ENCODE measurements around the gene RBMS3.
"Not testable (repeated sequence)": the region's sequence is repeated elsewhere in the genome, so short reads cannot be mapped to it uniquely, and the experiment has no call there.

RBMS3 gene

DNA sequence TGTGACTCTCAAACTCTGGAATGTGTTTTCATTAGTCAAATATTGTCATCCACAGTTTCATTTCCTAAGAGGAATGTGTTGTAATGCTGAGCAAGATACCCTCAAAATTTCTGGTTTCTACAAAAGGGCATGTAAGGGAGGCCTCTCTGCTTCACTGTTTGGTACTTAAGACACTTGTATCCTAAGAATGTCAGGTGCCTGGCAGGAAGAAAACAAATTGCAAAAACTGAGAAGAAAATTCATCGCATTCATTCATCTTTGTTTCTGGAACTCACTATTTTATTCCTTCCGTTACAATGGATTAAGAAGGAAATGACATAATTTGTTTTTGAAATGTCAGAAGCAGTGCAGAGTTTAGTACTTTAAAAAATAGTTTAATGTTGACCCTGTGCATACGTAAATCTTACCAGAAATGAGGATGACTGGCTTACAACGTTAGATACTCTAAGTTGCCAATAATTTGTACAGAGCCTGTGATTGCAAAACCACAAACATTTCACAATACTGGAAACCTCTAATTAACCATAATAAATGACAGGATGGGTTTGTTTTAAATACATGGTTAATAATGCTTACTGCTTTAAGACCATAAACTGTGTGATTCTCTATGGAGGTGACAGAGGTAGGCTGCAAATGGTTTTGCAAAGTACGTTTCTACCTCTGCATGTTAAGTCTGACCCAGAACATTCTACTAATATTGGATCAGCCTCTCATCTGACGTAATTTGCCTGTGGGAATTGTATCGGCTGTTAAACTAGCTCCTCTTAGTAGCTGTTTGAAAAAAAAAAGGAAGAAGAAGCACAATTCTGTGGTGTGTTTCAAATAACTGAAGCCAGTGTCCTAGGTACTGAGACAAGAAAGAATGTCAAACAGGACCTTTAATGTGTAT, 477.8 kb downstream of the RBMS3 start:
- no peak for DNase-seq

DNA sequence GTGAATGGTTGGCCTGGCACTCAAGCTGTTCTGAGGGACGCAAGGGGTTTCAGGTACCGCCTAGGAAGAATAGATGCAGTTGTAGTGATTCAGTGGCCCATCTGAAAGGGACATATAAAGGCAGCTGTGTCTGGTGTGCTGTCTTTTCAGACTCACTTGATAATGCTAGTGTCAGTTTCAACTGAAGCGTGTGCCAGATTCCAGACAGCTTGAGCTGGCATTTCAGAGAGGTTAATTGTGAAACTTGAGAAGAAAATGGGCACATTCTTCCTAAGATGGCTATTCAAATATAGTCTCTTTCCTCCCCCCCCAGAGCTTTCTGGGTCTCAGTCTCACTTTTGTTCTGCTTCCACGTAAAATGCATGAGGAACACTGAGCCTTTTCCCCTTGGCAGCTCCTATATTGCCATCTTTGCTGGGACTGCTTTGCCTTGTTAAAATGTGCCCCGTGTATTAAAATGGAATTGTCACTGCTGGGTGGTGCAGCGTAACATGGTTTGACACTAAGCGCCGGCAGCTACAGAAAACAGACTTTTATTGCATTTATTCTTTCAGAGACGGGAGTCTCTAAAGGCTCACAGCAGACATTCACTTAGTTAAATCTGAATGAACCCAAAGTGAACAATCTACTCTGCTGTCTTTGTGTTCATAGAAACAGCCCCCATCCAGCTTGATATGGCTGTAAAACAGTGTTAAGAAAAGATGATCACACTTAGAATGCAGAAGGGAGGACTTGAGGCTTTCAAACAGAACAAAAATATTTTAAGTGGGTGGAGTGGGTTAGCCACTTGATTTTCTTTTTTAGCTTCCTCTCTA, 478.7 kb downstream of the RBMS3 start:
- no peak for DNase-seq

DNA sequence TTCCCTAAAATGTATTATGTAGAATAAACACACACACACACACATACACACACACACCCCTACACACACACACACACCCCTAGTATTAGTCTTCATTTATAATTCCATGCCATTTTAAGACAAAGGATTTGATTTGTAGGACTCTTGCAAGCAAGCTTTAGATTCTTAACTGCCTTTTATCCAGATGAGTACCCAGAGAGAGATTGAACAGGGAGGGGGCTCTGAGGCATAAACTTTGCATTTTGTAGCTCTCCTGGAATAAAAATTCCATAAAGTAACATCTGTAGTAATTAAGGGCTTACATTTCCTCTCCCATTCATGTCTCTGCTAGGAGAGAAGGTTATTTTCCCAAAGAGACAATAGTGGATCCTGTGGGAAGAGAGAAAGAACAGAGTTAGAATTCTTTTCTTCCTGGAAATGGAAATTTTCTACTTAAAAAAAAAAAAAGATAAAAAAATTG, 479.4 kb downstream of the RBMS3 start:
- no peak for DNase-seq

DNA sequence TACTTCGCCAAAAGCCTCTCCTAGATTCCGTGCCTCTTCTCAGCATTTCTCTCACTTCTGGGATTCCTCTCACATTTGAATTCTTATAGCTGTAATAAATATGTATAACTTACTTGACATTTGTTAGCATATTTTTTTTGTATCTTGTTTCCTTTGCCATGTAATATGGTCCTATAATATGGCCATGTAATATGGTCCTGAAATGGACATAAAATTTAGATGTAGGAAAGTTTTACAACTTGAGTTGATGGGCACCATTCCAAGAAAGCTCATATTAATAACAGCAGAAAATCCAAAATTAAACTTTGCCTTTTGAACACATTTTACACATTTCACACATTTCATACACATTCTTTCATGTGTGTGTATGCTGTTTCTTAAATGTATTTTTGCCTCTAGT, 480.6 kb downstream of the RBMS3 start:
- DNase-seq: no peak

DNA sequence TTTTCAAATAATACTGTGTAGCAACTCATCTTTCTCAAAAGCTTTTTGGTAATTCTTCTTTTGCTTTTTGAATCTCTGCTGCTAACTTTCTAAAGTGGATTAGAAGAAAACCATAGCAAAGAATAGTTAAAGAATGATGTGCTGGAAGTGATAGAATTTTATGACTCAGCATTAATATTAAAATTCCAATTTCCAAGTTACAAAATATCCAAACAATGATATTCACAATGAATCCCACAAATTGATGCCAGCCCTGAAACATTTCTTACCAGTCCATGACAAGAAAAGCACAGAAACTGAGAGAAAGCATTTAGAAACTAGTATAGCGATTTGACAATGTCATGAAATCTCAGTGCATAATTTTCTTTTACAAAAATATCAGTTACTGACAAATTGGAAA, 482.2 kb downstream of the RBMS3 start:
- no peak for DNase-seq

DNA sequence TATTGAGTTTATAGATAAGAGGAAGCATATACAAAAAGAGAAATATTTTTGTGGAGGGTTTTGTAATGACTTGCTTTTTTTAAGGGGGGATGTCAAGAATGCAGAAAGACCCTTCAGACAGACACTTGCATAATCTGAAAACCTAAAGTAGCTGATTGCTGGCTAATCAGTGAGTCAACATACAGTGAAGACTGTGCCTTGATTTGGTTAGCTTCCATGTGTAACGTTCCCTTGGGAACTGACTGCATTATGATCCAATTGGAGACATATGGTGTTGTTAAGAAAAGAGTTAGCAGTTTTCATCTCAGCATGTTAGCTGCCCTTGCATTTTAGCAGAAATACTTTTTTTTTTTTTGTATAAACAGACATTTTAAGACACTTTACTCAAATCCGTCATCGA, 483.2 kb downstream of the RBMS3 start:
- peak; percentile 4 for DNase-seq

DNA sequence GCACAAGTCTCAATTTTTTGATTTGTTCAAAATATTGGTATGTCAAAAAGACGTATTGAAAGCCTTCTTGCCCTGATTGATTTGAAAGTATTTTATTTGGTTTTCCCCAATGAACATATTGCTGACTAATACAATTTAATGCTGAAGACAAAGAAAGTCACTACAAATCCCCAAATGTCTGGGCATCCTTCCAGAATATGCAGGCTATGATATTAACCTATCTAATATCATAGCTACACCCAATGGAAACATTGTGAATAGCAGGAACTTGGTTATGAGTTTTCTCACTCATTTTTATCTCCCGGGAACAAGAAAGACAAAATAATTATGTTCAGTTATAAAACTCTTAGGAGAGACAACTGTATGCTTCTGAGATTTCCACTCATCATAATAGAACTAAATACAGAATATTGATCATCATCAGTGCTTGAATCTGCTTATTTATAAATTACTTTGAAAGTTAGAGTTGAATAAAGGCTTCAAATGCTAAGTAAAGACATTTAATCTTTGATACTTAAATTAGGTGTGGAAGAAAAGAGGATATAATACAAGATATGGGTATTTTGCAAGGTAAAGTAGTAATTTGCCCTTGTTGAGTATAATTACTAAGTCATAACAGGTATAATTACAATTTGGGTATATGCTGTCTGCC, 483.9 kb downstream of the RBMS3 start:
- peak; percentile 72 for DNase-seq

DNA sequence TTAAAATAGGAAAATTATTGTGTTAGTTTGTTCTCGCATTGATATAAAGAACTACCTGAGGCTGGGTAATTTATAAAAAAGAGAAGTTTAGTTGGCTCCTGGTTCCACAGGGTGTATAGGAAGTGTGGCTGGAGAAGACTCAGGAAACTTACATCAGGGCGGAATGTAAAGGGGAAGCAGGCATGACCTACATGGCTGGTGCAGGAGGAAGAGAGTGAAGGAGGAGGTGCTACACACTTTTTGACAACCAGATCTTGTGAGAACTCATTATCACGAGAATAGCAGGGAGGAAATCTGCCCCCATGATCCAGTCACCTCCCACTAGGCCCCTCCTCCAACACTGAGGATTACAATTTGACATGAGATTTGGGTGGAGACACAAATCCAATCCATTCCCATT, 490.7 kb downstream of the RBMS3 start:
- no peak for DNase-seq

DNA sequence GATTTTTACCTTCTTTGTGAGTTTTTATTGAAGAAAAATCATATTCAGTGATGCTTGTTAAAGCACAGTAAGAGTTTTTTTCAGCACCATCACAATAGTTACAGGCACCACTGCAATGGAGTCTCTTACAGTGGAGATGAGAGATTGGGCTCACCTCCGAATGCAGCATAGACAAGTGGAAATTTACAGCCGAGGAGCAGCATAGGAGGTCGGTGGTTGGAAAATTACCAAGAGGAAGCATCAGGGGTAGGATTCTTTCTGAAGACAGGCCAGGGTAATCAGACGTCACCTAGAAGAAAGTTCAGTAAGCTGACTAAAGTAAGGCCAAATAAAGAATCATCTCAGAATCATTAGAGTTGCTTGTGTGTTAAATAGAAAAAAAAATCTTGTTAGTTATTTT, 491.6 kb downstream of the RBMS3 start:
- no peak for DNase-seq

DNA sequence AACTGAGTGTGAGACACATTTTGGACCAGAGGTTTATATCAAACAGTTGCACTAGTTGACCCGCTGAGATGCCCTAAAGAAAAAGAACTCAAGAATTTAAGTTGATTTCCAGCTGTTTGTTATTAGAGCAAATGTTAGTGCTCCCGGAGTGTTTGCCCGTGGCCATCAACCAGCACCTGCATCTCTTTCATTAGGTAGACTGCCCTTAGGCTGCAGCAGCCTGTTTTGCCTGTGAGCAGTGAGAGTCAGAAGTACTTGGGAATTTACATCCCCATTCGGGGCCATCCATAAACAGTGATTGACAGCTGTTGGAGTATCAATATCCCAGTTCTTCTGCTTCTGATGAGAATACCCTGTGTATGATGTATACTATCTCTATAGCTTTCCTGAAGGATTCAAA, 492.6 kb downstream of the RBMS3 start:
- no peak for DNase-seq

DNA sequence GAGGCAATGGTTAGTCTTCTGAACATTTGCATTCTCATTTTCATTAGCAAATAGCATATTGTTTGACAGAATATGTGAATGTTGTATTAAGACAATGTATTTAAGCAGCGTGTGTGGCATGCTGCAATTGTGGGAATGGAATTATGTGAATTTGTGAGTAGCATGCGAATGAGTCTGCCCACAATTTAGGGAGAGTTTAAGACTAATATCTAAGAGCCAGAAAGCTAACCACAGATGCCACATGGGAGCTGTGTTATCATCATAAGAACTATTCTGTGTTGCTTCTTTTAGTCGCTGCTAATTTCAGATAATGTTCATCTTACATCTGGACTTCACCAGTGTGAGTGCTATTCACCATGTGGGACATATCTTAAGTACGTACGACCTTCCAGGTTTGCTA, 494.5 kb downstream of the RBMS3 start:
- DNase-seq: peak; percentile 86

DNA sequence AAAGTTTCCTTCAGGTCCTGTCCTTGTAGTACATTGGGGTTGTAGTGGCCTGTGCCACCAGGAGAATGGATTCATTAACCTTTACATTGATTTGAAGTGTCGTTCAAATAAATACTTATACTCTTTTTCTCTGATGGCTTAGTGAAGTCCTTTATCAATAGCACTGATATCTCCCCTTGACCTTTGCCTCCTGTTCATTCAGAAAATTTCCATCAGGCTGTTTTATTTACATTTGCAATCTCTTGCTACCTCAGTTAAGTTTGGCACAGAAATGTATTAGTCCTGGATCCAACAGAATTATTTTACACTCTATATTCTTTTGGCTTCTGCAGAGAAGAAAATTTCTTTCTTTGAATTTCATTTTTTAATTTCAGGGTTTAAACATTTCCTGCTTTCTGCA, 497.0 kb downstream of the RBMS3 start:
- no peak for DNase-seq

DNA sequence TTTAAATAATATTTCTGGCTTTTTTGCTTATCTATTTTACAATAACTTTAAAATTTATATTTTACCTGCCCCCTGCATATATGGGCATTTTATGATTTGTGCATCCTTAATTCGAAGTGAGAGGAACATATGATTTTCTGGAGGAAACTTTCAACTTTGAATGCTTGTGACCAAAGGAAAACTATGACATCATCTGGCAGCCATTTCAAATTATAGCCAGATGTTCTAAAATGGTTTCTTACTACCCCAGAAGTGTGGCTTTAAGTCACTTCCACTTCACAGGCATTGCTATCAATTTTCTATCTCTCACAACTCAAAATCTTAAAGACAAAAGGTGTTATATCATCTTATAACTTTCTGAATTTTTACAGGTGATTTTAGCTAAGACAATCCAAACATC, 508.8 kb downstream of the RBMS3 start:
- DNase-seq: no peak

DNA sequence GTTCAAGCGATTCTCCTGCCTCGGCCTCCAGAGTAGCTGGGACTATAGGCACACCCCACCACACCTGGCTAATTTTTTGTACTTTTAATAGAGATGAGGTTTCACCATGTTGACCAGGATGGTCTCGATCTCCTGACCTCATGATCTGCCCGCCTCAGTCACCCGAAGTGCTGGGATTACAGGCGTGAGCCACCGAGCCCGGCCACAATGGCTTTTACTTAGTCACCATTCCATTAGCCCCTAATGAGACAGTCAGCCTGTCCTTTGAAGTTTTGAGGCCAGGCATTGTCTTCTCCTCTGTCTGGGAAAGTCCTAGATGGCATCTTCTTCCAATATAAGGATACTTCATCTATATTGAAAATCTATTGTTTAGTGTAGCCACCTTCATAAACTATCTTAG, 515.9 kb downstream of the RBMS3 start:
- no peak for DNase-seq

DNA sequence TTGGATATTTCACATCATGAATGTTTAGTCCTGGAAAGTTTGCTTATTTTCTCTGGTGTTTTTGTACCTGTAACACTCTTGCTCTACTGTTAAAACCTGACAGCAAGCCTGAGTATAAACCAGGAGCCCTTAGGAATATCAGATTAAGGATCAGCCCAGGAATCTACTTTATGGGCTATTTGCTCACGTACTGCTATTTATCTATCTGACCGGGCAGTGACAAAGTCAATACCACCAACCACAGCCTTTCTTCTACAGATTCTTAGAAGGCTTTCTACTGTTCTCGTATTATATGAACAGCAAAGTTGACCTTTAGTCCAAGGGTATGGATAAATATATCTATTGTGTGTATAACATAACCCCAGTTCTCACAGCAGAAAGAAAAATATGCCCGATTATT, 521.2 kb downstream of the RBMS3 start:
- DNase-seq: no peak

DNA sequence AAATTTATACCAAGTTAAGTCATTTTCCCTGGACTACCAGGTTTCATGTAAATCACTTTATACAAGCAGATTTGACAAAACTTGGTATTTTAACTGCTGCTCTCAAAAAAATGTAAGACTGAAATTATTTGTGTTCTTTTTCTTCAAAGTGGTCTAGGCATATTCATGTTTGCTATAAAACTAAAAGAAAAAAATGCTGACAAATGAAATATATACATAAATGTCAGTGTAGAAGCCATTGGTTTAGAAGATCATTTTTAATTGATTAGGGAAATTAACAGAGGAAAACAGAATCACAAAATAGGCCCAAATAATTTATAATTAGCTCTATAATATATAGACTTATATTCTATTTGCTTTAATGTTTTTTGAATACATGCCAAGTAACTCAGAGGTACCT, 523.2 kb downstream of the RBMS3 start:
- no peak for DNase-seq

DNA sequence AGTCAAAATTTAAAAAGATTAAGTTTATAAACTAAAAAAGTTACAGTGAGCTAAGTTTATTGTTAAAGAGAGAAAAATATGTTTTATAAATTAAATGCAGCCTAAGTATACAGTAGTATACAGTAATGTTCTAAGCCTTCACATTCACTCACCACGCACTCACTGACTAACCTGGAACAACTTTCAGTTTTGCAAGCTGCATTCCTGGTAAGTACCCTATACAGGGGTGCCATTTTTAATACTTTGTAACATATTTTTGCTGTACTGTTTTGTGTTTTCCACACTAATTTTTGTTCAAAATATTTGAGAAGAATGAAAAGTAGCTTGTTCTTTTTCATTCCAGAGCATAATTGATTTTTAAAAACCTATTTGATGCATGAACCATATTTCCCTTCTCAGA, 524.9 kb downstream of the RBMS3 start:
- no peak for DNase-seq

DNA sequence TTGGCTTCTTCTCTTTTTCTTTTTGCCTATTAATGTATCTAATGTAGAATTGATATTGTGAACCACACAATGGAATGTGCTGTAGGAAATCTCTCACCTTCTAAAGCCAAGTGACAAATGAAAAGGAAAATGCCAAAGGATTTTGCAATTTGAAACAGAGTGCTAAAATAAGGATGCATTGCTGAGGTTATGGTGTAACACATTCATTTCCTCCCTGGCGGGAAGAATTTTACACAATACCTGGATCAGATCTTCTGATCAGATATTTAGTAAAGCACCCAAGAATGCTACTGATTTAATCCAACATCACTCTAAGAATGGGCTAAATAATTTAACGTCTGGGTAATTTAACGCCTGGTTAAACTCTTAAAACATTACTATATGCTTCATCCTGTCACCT, 527.5 kb downstream of the RBMS3 start:
- DNase-seq: not testable (repeated sequence)

DNA sequence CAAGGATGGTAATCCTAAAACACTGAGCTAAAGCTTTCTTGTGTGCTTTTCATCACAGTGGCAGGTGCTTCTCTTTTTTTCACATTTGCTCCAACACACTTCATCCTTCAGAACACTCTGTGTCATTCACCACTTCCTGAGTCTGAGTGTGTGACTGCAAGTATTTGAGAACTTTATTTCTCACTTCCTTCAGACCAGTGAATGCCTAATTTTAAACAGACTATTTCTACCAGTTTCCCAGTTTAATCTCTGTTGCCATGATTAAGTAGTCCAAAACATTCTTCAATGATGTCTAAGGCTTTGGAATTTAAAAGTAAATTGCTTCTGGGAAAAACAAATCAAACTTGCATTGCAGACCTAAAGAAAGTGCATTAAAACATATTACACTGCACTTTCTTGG, 541.2 kb downstream of the RBMS3 start:
- no peak for DNase-seq

DNA sequence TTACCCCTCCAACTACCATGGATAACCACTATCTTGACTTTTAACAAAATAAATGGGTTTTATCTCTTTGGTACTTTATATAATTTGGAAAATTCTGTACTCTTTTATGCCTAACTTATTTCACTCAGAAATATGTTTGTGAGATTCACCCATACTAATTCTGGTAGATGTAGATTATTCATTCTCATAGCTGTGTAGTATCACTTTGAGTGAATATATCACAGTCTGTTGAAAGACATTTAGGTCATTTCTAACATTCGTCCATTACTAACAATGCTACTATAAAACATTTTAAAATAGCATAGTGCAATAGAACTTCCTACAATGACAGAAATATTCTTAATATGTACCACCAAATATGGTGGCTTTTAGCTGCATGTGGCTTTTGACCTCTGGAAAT, 542.4 kb downstream of the RBMS3 start:
- DNase-seq: no peak

DNA sequence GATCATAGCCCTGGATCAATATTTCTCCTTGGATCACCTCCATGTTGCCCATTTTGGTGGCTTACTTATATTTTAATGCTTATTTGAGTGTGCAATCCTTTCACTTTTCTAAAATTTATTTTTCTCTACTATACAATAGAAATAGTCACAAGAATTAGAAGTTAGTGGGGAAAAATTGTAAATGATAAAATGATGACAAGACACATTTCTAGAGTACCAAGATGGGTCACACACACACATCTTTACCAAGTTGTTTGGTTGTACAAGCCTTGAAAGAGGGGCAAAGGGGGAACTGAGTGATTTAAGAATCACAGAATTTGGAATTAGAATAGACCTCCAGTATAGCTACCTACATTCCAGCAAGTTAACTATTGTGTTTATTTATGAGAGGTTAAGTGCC, 545.8 kb downstream of the RBMS3 start:
- no peak for DNase-seq

DNA sequence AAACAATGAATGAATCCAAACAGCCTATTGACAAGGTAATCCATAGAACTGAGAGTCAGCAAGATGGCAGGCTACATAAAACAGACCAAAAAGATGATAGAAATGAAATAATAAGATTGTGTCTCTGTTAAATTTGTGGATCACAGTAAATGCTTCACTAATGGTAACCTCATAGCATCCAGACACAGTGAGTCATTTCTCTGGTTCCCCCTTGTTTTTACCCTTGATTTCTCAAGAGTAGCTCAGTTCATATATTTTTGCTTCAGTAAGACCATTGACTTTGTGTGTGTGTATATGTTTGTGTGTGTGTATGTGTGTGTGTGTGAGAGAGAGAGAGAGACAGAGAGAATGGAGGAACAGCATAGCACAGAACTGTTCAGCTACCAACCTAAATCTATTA, 546.9 kb downstream of the RBMS3 start:
- no peak for DNase-seq

DNA sequence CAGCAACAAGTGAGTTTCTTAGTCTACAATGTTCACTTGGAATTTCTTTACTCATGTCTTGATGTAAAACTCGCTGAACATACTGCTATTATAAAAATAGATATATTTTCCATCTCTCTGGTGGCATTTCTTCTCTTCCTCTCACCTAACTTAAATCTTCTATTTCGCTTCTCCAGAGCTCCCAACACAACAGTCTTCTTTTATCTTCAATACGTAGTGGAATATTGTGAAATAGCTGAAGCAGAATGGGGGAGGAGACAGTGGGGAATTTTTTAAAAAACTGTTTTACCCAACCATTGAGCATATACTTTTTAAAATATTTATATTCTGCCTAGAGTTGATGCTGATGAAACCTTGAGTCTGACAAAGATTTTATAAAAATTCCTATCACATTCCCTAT, 548.5 kb downstream of the RBMS3 start:
- DNase-seq: no peak

DNA sequence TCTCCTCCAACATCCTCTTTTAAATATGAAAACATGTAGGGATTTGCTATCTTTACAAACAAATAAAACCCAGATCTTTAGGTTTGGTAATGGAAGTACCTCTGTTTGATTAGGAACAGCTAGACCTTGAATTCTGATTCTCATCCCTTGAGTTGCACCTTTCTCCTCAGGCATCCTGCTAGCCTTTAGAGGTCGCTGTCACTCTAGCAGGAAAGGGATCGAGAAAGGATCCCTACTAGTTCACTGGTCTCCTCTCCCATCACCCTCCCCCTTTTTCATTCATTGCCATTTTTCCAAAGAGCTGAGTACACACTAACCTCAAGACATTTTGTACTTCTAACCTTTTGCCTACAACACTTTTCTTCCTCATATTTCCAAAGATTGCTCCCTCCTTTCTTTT, 569.8 kb downstream of the RBMS3 start:
- DNase-seq: no peak
